NCI-H345 treated with DMSO at 0.1 percent for 48 hours (cell line): ENCODE results near the gene ITIH5.
"Not testable (repeated sequence)": the region's sequence is repeated elsewhere in the genome, so short reads cannot be mapped to it uniquely, and the experiment has no call there.

Experiments used
- DNase-seq: peaks from one replicate; lab custom pipeline; 2025; ENCODE audit not compliant: unreplicated experiment; lab: John Stamatoyannopoulos, UW

Gene ITIH5

GRCh38 chr10:7689591-7689990 lies 22.8 kb upstream of the ITIH5 start:
- DNase-seq = no peak

- peak; percentile 19 for DNase-seq
Measured at GRCh38 chr10:7687228-7687907, 20.6 kb upstream of the ITIH5 start.

- no peak for DNase-seq
Measured at GRCh38 chr10:7686351-7687171, 19.8 kb upstream of the ITIH5 start.

GRCh38 chr10:7680078-7680477 lies 13.3 kb upstream of the ITIH5 start:
- DNase-seq = not testable (repeated sequence)

- no peak for DNase-seq
Measured at GRCh38 chr10:7679256-7679655, 12.5 kb upstream of the ITIH5 start.

- DNase-seq = no peak
Measured at GRCh38 chr10:7672341-7673134, 5.8 kb upstream of the ITIH5 start.

GRCh38 chr10:7670157-7670556 lies 3.4 kb upstream of the ITIH5 start:
- DNase-seq = no peak

- no peak for DNase-seq
Measured at GRCh38 chr10:7667262-7668141, 736 bp upstream of the ITIH5 start.

GRCh38 chr10:7665767-7666166 lies 999 bp downstream of the ITIH5 start:
- no peak for DNase-seq

- no peak for DNase-seq
Measured at GRCh38 chr10:7664707-7665106, 2.1 kb downstream of the ITIH5 start.

- no peak for DNase-seq
Measured at GRCh38 chr10:7662522-7662921, 4.2 kb downstream of the ITIH5 start.

GRCh38 chr10:7659560-7659959 lies 7.2 kb downstream of the ITIH5 start:
- no peak for DNase-seq

GRCh38 chr10:7657552-7657951 lies 9.2 kb downstream of the ITIH5 start:
- no peak for DNase-seq

GRCh38 chr10:7657079-7657478 lies 9.7 kb downstream of the ITIH5 start:
- DNase-seq = not testable (repeated sequence)

- DNase-seq = no peak
Measured at GRCh38 chr10:7651853-7652470, 14.8 kb downstream of the ITIH5 start.

GRCh38 chr10:7649673-7650300 lies 17.0 kb downstream of the ITIH5 start:
- no peak for DNase-seq

GRCh38 chr10:7647062-7647664 lies 19.6 kb downstream of the ITIH5 start:
- no peak for DNase-seq

GRCh38 chr10:7642491-7643011 lies 24.2 kb downstream of the ITIH5 start:
- no peak for DNase-seq
